Limb (tissue), 2 donors: ENCODE data around the gene XAGE5.
"Not testable (repeated sequence)": the region's sequence is repeated elsewhere in the genome, so short reads cannot be mapped to it uniquely, and the experiment has no call there.

ENCODE experiments used
- DNase-seq, 2 donors: peaks; one replicate each; pipeline ENCODE4 v3.0.0-alpha.2; 2016; ENCODE audit errors: extremely low spot score in 2 of 2

The XAGE5 gene, protein sequence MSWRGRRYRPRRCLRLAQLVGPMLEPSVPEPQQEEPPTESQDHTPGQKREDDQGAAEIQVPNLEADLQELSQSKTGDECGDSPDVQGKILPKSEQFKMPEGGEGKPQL

GRCh38 chrX:52811065-52811625, at the start of gene XAGE5:
Gene XAGE5, plus strand, starts transcription at chrX:52811287. Its CDS starts 1,280 bp downstream, at chrX:52812567.
- DNase-seq: no peak

- DNase-seq: not testable (repeated sequence)
Observed at GRCh38 chrX:52765983-52766382, 45.1 kb upstream of the XAGE5 start.

DNA sequence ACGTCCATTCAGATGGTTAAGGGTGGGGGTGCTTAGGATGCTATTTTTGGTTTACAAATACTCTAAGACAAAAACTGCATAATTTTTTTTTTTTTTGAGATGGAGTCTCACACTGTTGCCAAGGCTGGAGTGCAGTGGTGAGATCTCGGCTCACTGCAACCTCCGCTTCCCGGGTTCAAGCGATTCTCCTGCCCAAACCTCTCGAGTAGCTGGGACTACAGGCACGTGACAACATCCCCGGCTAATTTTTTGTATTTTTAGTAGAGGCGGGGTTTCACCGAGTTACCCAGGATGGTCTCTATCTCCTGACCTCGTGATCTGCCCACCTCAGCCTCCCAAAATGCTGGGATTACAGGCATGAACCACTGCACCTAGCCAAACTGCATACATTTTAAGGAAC, 37.6 kb upstream of the XAGE5 start:
- DNase-seq: not testable (repeated sequence)

DNA sequence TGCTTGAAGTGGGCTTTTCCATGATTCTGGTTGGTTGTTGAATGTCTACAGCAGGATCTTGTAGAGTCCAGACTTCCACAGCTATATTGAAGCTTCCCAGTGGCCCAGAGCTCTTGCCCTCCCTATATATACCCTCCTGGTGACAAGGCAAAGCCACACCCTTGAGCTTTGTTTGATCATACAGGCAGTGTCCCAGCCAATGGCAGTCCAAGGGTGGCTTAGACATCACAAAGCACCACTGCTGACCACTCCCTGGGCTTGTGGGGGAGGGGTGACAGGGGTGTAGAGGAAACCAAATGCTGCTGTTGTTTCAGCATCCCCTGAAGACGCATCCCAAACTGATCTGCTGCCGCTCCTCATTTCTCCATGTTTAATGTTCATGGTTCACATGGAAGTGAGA, 13.8 kb upstream of the XAGE5 start, which contains the start of gene SPANXN5:
Gene SPANXN5 (minus strand): TSS at position 101 of the 400 bp plus-strand sequence. CDS start 79 bp downstream, at position 22.
- not testable (repeated sequence) for DNase-seq

DNA sequence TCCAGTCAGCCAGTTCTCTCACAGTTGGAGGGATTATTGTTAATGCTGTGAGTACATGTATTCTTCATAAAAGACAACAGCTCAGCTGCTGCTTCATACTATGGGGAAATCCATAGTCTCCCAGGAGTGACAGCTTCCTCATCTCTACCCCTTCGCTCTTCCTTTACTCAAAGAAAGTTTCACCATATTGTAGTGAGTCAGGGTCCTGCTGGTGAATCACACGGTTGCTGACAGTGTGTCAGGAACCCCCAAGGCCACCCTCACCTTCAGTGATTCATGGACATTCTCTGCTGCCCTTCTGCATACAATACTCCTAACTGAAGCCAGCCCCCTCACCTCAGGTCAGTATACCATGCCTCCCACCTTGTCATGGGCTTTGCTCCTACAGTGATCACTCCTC, 6.2 kb upstream of the XAGE5 start:
- DNase-seq: not testable (repeated sequence)

DNA sequence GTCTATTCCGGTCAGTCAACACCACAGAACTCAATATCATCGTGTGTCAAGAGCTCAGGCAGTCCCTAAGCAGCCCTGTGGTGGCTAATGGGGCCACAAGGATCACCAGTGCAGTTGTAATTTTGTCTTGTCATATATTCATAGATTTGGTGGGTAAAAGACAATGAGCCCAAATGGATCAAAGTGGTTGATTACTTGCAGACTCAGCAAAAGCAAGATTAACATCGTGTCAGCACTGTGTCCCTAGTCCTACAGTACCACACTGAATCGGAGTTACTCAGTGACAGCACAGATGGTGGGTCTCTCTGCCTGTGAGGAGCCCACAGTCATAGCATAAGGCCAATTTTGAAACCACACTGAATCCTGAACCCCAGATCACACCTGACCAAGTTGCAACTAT, 8.7 kb downstream of the XAGE5 start:
- DNase-seq: no peak

GRCh38 chrX:52821079-52821760, 10.1 kb downstream of the XAGE5 start:
- no peak for DNase-seq

- DNase-seq: no peak
Observed at GRCh38 chrX:52824608-52825007, 13.5 kb downstream of the XAGE5 start.

DNA sequence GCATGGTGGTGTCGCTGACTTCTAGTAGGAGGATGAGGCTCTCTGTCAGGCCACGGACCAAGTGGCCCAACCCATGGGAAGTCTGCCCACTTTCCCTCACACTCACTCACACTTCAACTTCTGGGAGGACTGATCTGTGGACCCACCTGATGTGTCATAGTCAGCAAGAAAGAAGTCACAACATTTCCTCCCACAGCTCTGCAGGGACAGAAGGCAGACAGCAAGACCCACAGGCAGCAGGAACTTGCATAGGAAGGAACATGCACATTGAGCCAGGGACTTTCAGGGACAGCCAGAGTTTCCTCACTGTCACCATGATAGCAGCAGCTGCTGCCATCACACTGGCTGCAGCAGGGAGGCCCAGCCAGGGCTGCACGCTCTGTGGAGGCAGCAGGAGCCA, 19.5 kb downstream of the XAGE5 start:
- no peak for DNase-seq

DNA sequence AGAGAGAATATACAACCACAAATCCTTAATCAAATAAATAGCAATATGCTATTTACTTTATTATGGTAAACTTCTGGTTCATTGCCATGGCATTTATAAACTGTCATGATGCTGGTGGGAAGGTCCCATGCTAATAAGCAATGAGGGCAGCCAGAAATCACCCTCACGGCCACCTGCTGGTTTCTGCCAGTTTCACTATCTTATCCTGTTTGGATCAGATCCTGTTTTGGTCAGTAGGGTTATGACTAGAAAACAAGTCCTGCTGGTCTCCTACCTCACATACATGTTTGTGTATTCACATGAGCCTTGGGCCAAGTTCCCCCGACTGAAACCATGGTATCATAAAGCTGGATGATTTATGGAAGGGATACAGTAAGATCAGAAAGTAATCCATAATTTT, 28.1 kb downstream of the XAGE5 start:
- DNase-seq: no peak

DNA sequence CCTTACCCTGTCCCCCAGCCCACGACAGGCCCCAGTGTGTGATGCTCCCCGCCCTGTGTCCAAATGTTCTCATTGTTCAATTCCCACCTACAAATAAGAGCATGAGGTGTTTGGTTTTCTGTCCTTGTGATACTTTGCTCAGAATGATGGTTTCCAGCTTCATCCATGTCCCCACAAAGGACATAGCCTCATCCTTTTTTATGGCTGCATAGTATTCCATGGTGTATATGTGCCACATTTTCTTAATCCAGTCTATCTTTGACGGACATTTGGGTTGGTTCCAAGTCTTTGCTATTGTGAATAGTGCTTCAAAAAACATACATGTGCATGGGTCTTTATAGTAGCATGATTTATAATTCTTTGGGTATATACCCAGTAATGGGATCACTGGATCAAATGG, 32.5 kb downstream of the XAGE5 start:
- not testable (repeated sequence) for DNase-seq

DNA sequence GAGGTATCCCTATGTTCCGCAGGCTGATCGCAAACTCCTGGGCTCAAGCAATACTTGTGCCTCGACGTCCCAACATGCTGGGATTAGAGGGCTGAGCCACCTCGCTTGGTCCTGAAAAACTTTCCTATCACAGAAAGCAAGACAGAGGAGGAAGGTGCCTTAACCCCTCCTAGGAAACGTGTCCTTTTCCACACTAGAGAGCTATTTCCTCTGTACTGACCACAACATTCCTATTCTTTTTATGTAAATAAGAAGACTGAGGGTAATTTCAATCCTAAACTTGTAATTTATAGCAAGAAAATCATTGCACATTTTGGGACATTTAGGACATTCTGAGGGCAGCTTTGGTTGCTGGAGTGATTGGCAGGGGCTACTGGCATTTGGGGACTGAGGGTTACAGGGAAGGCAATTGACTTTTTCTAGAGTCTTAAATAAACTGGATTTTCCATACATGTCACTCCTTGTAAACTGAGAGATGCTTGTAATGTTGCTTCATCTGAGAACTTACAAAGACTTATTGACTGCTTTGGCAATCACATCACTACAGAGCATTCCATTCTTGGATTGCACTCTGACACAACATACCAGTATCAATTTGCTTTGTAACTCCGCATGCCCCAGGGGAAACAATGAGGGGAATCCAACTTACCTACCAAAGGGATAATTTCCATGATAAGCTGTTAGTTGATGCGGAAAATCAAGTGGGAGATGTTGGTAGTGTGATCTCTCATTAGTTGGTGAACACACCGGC, 41.2 kb downstream of the XAGE5 start:
- no peak for DNase-seq

DNA sequence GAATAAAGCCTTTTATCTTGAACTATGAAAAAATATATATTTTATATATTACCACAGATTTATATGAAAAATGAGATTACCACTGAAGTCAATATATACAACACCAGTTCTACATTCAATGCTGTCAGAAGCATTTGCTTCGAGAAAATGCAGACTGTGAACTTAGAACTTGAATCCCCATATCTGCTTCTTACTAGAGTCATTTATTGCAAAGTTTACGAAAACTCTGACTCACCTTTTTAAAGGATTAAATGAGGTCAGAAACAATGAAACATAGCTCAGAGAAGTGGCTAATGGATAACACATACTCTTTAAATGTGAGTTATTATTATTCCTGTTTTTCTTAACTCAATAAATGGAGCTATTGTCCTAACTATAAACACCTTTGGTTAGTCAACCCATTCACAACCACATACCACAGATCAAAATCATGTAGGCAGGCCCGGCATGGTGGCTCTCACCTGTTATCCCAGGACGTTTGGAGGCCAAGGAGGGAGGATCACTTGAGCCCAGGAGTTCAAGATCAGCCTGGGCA, 46.0 kb downstream of the XAGE5 start:
- DNase-seq: not testable (repeated sequence)

DNA sequence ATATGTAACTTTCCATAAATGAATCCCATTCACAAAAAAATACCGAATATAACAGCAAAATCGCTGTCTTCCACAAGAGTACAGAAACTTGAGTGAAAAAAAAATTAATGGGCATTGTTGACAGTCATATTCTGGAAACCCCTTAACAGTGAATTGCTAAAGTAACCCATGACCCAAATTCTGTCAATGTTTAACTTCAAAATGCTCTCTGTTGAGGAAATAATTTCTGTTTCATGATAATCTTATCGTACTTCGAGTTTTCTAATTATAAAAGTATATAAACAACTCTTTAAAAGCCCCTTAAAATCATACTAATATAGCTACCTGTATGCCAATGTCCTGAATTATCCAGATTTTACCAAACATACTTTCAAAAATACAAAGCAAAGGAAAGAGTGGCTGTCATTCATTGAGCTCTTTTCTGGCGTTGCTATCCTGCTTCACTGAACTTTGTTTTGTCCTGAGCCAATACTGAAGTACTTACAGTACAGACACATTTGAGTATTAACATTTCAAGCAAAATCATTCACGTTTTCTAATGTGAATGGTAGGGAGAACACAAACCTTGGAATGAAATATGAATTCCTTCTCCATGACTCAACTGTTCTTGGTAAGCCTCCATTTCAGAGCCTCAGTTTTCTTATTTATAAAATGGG, 54.4 kb downstream of the XAGE5 start:
- no peak for DNase-seq
